ENCODE measurements around the gene TYW5.
"Not testable (repeated sequence)": the region's sequence is repeated elsewhere in the genome, so short reads cannot be mapped to it uniquely, and the experiment has no call there.

The TYW5 gene

DNA sequence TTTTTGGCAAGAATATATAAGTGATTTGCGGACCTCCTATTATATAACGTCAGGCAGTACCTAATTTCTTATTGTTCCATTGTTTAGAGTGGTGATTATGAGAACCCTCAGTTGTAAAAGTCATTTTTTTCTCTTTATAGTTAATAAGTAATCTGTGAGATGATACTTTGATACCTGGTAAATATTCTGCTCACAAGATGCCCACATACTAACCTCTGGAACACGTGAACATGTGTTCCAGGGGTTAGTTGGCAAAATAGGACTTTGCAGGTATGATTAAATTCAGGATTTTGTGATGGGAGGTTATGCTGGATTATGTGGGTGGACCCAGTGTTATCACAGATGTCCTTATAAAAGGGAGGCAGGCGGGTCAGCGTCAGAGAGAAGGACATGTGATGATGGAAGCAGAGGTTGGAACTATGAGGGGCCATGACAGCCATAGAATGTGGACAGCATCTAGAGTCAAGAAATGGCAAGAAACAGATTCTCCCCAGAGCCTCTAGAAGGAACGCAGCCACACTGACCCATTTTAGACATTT lies 16.9 kb upstream of the TYW5 start:
- no peak for DNase-seq

DNA sequence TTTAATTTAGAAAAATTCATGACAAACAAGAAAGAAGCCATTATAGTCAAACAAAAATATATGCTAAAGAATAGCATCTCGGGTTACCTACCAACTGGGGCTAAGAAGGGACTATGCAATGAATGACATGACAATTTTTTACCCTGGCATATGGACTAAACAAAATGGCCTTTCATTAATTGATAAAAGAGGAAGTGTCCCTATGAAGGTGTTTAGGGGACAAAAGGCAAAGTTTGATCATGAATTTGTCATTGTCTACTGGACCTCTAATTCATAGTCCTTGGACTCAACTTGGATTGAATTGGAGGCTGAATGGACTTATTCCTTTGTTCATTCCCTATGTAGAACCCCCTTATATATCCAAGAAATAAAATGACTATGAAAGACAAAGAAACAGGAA lies 12.8 kb upstream of the TYW5 start:
- DNase-seq, result no peak

DNA sequence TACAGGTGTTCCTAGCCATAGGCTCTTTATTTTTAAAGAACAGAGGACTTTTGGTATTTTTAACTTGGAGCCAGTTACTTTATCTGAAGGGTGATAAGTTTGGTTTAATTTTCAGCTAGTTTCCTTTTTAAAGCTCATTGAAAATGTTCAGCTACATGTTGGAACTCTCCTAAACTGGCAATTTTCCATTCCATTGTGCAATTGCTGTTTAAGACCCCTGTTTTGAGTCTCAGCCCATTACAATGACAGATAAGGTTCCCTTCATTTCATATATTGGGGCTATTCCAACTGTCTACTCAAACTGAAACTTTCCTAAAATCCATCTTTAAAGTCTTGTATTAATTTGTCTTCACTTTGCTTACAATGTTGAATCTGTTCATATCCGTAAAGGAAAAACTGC lies 11.7 kb upstream of the TYW5 start:
- DNase-seq, result no peak

DNA sequence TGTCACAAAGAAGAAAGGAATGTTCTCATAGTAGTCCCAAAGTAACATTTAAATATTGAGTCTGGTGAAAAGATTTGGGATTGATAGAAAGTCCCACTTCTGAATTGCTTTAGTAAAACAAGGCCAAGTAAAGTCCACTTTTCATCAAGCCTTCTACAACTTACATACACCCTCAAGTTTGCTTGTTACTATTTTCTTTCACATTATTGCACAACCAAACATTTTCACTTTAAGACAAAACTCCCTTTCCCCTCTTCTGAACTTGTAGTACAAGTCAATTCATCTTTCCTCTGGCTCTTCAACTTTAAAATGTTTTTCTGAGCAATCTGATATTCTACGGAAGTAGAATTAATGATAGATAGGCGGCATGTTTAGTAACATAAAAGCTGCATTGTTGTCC lies 11.1 kb upstream of the TYW5 start:
- no peak for DNase-seq

DNA sequence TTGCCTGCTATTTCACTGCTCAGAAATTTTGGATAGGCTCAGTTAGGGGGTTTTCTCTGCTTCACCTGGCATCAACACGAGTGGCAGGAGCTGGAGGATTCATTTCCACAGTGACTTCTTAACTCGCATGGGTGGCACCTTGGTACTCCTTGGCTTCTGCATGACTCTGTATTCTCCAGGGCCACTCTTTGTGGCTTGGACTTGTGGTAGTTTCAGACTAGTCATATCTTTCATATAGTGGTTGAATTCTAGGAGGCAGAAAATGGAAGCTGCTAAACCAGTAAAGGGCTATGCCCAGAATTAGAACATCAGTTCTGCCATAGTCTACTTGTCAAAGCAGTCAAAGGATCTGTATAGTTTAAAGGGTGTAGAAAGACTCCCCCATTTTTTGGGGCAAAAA lies 6.9 kb upstream of the TYW5 start:
- no peak for DNase-seq

DNA sequence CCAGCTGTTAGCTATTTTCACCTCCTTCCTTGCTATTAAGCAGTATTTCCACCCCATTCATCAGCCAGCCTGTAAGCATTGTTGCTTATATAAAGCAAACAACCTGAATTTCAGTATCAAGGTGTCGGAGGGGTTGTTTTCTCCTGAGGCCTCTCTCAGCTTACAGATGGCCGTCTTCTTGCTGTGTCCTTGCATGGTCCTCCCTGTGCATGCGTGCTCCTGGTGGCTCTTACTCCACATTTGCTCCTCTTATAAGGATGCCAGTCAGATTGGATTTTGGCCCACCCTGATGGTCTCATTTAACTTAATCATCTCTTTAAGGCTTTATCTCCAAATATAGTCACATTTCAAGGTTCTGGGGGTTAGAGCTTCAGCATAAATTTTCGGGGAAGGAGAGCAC lies 2.7 kb upstream of the TYW5 start:
- DNase-seq, result no peak

DNA sequence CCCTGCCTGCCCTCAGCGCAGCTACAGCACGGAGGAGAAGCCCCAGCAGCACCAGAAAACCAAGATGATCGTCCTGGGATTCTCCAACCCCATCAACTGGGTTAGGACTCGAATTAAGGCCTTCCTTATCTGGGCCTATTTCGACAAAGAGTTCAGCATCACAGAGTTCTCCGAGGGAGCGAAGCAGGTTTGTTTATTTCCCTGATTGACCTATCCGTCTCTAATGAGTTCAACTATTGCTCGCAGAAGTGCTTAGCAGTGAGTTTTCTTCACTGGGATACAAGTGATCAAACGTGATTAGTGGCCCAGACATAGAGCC lies 730 bp upstream of the TYW5 start:
- DNase-seq, result no peak

DNA sequence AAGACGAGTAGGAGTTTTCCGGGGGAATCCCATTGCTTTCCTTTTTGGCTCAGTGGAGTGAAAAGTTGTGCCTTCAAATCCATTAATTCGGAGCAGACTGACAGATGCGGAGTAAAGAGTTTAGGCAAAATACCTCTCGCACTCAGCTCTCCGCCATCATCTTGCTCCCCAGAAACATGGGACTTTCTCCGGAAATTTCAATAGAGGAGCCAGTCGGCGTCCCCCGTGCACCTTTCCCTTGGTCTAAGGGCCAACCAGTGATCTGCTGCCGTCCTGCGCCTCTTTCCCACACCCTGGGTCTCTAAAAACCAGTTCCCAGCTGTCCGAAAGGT lies 318 bp downstream of the TYW5 start:
- no peak for DNase-seq

DNA sequence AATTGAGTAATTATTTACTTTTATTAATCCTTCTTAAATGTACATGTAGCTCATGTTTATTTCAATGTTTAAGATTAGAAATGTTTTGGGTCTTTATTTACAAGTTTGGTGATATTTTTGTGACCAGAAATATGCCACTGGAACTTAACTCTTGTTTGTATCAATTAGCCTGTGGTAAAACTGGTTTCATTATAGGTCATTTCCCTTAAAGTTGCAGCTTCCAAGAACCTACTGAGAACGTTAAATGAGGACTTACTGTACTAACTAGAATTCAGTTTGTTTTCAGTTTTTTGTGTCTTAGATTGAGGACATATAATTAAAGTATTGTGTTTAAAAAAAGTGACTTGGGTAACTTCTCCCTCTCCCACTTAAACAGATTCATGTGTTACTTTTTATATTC lies 4.3 kb downstream of the TYW5 start:
- DNase-seq, result no peak

DNA sequence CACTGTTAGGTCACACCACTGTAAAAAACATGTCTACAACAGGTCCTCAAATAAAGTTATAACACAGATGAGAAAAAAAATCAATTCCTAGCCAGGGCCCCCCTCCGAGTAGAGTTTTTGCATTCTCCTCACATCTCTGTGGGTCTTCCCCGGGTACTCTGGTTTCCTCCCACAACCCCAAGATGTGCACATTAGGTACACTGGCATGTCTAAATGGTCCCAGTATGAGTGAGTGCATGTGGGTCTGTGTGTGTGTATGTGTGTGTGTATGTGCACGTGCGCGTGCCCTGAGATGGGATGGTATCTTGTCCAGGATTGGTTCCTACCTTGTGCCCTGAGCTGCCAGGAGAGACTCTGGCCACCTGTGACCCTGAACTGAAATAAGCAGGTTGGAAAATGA lies 4.9 kb downstream of the TYW5 start:
- no peak for DNase-seq

DNA sequence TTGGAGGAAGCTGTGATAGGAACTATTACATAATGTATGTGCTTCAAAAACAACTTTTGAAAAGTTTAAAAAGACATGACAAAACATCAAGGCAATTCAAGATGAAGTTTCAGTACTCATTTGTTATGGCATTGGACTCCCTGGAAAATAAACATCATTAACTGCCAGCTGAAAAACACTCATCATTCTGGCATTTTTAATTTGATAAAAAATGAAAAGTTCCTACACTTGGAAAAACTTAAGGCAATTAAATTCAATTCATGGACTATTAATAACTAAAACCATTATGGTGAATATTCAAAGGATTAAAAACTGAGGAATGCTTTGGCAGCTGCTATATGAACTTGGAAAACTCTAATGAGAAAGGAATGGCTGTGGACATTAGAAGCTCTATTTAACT lies 8.5 kb downstream of the TYW5 start:
- DNase-seq, result no peak

DNA sequence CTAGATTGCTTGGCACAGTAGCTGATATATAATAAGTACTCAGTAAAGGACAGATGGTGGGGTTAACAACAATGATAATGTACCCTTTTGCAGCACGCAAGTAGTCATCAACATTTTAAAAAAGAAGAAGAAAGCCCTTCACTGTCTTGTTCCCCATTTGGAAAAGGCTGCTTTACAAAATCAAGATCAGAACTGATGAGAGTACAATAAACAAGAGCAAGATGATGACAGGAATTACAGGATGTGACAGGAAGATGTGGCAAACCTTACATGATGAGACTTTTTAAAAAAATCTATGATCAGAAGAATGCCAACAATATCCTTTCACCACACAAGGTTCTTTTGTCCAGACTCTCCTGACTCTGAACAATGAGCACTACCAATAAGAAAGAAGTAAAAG lies 9.1 kb downstream of the TYW5 start:
- no peak for DNase-seq

DNA sequence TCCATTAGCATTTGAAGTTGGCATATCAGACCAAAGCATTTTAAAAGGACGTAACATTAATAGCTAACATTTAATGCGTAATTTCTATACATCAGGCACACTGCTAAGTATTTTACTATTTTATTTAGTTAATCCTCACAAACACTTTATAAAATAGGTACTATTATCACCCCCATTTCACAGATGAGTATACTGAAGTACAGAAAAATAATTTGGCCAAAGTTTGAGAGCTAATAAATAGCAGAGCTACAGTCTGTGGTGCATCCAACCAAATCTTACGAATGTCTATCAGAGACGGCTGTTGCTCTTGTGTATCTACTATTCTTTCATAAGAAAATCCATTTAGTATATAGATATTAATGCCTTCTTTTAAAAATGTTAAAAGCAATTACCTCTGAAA lies 11.9 kb downstream of the TYW5 start:
- no peak for DNase-seq

DNA sequence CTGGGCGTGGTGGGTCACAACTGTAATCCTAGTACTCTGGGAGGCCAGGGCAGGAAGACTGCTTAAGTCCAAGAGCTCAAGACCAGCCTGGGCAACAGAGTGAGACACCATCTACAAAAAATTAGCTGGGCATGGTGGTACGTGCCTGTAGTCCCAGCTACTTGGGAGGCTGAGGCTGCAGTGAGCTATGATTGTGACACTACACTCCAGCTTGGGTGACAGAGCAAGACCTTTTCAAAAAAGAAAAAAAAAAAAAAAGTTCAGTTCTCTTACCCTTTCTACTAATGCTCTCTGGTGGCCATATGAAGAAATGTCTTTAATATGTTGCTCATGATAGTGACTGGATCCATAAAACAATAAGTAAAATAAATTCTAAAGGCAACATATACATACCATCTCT lies 14.9 kb downstream of the TYW5 start:
- no peak for DNase-seq

DNA sequence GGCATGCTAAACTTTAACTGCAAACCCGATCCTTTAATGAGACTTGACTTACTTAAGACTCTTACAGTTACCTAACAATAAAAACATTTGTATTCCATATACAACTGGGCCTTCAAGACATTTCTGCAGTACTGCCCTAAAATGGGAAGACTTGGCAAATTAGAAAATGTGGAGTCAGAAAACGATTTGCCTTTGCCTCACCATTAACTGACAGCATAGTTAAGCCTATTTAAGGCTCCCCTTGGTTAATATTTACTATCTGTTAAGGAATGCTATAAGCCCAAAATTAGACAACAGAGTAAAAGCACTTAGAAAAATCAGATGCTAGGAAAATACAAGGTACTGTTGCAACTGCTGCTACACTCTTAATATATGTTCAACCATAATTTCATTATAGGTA lies 18.7 kb downstream of the TYW5 start:
- DNase-seq, result no peak

DNA sequence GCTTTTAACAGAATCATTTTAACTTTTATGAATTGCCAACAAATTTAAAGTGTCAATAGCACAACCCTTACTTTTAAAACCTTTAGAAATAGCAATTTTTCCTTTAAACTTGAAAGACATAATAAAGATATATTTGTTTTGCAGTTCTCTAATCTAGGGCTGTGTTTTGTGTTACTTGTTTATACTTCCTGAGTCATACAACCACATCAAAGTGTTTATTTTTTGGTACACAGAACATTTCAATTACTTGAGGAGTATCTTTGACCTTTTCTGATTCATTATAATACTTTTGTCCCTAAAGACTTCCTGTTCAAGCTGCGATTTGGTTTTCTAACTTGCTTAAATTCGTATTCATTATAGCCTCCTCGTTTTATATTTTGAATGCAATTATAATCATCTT lies 21.8 kb downstream of the TYW5 start:
- DNase-seq, result no peak

DNA sequence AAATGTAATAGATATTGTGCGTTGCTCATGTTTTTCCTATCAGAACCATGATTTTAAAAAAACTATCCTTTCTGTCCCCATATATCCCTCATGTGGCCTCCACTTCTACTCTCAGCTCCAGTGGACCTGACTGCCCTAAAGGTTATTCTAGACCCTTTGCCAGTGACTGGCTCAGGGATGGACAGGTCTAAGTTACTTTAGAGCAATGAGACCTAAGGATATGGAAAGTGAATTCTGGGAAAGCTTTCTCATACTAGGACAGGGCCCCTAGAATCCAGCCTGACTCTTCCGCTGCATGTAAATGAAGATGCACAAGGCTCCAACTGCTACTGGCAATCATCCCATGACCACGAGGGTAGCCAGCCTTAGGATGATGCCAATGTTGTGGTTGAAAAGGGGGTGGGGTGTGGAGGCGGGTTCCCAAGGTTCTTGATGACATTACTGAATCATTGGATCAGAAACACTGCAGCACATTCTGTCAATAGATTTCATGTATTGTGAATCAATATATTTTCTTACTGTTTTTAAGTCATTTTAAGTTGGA lies 22.9 kb downstream of the TYW5 start:
- DNase-seq, result no peak

DNA sequence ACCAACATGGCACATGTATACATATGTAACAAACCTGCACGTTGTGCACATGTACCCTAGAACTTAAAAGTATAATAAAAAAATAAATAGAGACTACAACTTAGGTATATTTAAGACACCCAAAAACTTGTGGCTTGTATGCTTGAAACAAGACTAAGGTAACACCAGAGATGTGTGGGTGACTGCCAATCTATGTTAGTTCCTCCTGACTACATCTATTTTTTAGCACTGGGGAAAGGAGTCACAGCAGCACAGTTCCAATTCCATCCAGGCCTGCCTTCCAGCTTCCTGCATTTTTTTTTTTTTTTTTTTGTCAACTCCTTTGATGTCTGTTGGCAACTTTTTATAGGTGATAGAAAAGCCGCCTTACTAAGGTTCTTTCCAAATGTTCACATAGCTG lies 26.0 kb downstream of the TYW5 start:
- no peak for DNase-seq

DNA sequence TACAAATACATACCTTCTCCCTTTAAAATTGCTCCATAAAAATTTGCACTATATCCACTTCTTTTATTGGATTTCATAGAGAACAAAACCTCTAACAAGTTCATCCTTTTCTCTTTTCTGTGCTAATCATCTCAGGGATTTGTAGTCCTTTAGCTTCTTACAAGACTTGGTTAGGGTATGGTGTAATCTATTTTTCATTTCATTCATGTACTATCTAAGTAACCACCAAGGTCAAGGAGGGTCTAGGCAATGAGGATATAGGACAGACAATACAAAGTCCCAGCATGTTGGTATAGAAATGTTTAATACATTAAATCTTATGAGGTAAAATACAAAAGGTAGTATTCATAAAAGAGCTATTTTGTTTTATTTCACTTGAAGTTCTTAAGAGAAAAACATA lies 26.7 kb downstream of the TYW5 start:
- DNase-seq, result no peak

DNA sequence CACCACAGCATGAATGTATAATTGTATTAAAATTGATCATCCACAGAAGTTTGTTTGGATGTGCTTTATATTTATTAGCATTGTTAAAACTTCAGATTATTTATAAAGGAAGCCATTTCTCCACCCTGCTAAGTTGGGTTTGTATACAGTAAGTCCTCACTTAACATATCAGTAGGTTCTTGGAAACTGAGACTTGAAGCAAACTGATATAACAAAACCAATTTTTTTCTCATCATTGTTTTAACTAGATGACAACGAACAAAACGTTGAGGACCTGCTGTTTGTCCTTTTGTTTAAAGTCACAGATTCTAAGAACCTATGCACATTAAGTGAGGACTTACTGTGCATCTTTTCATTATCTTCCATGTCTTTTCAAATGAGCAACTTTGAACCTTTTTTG lies 27.1 kb downstream of the TYW5 start:
- no peak for DNase-seq

DNA sequence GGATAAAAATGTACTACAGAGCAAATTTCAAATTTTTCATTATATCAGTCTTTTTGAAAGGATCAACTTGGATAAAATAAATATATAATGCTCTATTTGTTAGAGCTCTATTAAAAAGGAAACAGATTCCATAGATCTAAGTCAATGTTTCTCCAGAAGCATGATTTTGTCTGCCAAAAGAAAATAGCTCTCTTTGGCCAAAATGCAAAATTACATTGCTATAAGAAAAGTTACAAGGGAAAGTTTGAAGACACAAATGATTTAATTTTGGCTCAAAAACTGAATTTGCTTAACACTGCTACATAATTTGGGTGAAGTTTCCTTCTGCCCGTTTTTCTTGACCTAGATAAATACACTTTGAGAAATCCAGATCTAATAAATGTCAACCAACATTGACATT lies 28.5 kb downstream of the TYW5 start:
- DNase-seq, result no peak

DNA sequence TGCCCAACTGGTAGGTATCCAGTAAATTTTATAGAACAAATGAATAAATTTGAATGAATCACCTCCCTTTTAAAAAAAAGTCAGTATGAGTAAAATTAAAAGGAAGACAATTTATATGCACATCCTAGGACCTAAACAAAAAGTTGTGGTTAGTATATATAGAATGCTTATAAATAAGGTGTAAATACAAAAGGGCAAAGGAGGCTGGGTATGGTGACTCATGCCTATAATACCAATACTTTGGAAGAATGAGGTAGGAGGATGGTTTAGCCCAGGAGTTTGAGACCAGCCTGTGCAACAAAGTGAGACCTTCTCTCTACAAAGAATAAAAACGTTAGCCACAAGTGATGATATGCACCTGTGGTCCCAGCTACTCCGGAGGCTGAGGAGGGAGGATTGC lies 31.4 kb downstream of the TYW5 start:
- no peak for DNase-seq

DNA sequence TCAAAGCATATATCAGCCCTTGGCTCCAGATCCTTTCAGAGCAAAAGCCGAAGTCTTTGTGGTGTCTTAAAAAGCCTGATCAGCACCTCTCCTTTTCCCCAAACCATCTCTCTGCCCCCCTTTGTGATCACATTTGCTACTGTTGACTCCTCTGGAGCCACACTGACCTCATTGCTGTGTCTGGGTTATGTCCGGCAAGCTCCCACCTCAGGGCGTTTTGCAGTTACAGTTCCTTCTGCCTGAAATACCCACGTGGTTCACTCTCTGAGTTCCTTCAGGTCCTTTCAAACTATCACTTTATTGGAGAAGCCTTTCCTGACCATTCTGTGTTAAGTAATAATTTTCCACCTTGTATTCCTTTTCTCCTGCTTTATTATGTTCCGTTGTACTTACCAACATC lies 32.4 kb downstream of the TYW5 start:
- DNase-seq, result no peak

DNA sequence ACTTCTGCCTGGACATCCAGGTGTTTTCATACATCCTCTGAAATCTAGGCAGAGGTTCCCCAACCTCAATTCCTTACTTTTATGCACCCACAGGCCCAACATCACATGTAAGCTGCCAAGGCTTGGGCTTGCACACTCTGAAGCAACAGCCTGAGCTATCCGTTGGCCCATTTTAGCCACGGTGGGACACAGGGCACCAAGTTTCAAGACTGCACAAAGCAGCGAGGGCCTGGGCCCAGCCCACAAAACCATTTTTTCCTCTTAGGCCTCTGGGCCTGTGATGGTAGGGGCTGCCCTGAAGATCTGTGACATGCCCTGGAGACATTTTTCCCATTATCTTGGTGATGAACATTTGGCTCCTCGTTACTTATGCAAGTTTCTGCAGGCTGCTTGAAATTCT lies 38.3 kb downstream of the TYW5 start:
- no peak for DNase-seq

DNA sequence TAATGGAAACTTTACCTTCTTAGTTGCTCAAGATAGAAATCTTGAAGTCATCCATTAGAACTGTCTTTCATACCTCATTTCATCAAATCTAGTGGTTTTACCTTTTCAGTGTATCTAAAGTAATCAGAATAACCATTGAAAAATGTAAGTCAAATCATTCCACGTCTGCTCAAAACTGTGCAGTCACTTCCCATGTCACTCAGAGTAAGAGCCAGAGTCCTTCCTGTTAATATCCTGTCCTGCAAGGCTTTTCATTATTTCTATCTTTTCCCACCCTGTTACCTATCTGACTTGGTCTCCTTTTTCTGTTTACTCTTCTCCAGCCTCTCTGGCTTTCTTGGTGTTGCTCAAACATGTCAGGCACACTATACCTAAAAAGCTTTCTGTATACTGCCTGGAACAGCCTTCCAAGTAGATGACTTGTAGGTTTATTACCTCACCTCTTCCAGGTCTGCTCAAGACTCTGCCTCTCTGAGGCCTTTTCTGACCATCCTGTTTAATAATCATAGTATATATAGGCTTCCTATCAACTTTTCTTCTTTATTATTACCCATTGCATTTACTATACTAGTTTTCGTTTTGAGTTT lies 40.8 kb downstream of the TYW5 start:
- DNase-seq, result no peak

DNA sequence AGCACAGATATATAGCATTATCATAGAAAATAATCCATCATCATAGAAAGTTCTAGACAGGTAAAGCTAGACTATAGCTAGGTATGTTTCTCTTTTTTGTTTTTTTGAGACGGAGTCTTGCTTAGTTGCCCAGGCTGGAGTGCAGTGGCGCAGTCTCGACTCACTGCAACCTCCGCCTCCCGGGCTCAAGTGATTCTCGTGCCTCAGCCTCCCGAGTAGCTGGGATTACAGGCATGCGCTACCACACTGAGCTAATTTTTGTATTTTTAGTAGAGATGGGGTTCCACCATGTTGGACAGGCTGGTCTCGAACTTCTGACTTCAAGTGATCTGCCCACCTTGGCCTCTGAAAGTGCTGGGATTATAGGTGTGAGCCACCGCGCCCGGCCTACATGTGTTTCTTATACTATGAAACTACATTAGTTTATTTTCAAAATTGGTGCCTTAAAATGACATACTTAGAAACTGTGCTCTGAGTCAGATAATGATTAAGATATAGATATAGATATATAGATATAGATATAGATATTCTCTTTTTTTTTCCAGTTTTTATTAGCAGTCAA lies 42.7 kb downstream of the TYW5 start:
- not testable (repeated sequence) for DNase-seq
